ENCODE data around the gene INSYN2A. TPM values are rescaled to one million over a fixed set of nuclear protein-coding genes. Genes with fewer than 3 reads are reported as not detected.

INSYN2A gene
- total and polyA plus RNA-seq, 2 donors (not counting 3 experiments of a cell fraction or from before 2014, with no cell fraction given) = 0.04 to 0.07 TPM

DNA sequence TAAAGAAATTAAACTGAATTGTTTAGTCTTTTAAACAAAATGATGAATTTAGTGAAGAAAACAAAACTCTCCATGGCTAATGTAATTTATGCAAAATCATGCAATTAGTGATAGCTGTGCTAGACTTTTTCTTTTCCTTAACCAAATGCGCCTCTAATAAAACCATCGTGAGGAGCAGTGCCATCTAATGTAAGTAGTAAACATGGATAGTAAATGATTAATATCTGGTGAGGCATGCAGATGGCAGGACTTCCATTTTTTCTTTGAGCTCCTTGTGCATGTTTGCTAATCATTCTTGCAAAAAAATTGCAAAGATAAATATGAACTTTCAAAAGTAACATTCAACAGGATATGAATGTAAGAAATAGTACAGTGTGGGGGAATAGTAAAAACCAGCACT, 2.3 kb downstream of the INSYN2A start:
- POLR2A ChIA-PET = interaction anchor here (0.6 kb wide), 1 partner anchor 11 kb away, joined by 9 read pairs; no protein-coding TSS in a partner anchor
- FAIRE-seq = no peak

More for the DNA sequence above, 2.3 kb downstream of the INSYN2A start:
- dilution Hi-C loops (cut with MboI; ENCODE audit: extremely low pct_ligation_motif_present, low sequenced_read_pairs) (no loop called here), intact Hi-C loops (cut with micrococcal nuclease) (no loop called here)
- Histone ChIP-seq H4K20me1 (replicated peaks; ENCODE audit: control insufficient read depth, extremely low read depth, insufficient read depth, low read length) (peaks cover 4% of the 10 kb centered on the region), H3K4me1 (ENCODE audit: control insufficient read depth, extremely low read depth, insufficient read depth, low read length) (peaks cover 4% of the 10 kb centered on the region), H3K27ac (ENCODE audit: insufficient read depth, low read depth, low read length) (no peak overlapping the region), H3K4me3 (replicated peaks in 1 of 3; ENCODE audit: insufficient read depth in 1 of 3, low read depth in 1 of 3, low read length in 3 of 3) (no peak overlapping the region), H3K9me1 (replicated peaks; ENCODE audit: control insufficient read depth, extremely low read depth, insufficient read depth, low read length) (no peaks in the 10 kb centered on the region), H3K36me3 (ENCODE audit: control insufficient read depth in 2 of 2, extremely low read depth in 1 of 2, insufficient read depth in 2 of 2, low read length in 2 of 2) (no peaks in the 10 kb centered on the region), H3K4me2 (ENCODE audit: insufficient read depth, low read length) (no peak overlapping the region), H3K9ac (replicated peaks; ENCODE audit: extremely low read depth, insufficient read depth, low read length) (no peak overlapping the region), H3K9me3 (replicated peaks; ENCODE audit: control insufficient read depth, insufficient read depth, low read length) (no peaks in the 10 kb centered on the region), H3K27me3 (ENCODE audit: control insufficient read depth in 2 of 2, insufficient read depth in 2 of 2, low read length in 2 of 2) (peaks cover 5 to 19% of the 10 kb centered on the region in 2 experiments), H2AFZ (ENCODE audit: low read depth, low read length) (no peak overlapping the region), H3K79me2 (ENCODE audit: control insufficient read depth, insufficient read depth, low read length) (no peaks in the 10 kb centered on the region)
- no peak for DNase-seq (ENCODE audit: low read depth, low spot score)
- CTCF ChIA-PET = interaction anchor here (1.1 to 1.8 kb wide), 6 partner anchors 11 to 50 kb away, joined by 3 to 5 read pairs (median 4); no protein-coding TSS in a partner anchor
- no TSS peak for BruUV-seq (replicated peaks)
- TF ChIP-seq FOS (IDR thresholded peaks at IDR 0.05; ENCODE audit: borderline replicate concordance, insufficient read depth, low read length) (no peak), JUN (IDR thresholded peaks at IDR 0.05; ENCODE audit: borderline replicate concordance, insufficient read depth, insufficient read length, low read depth) (no peak), POLR2A (IDR thresholded peaks at IDR 0.05; ENCODE audit: low read depth, low read length) (no peak), POLR2AphosphoS5 (IDR thresholded peaks at IDR 0.05; ENCODE audit: insufficient read depth, low read depth, low read length) (no peak), EZH2 (IDR thresholded peaks at IDR 0.05; ENCODE audit: borderline replicate concordance, low read depth, low read length, severe bottlenecking) (no peak), GATA2 (IDR thresholded peaks at IDR 0.05; ENCODE audit: insufficient read depth, insufficient read length, low read depth, low read length) (no peak)
- TF ChIP-seq, protein P1, sequence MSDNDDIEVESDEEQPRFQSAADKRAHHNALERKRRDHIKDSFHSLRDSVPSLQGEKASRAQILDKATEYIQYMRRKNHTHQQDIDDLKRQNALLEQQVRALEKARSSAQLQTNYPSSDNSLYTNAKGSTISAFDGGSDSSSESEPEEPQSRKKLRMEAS (IDR thresholded peaks at IDR 0.05; ENCODE audit: insufficient read depth, insufficient read length) = no peak
- TF ChIP-seq, protein P2, sequence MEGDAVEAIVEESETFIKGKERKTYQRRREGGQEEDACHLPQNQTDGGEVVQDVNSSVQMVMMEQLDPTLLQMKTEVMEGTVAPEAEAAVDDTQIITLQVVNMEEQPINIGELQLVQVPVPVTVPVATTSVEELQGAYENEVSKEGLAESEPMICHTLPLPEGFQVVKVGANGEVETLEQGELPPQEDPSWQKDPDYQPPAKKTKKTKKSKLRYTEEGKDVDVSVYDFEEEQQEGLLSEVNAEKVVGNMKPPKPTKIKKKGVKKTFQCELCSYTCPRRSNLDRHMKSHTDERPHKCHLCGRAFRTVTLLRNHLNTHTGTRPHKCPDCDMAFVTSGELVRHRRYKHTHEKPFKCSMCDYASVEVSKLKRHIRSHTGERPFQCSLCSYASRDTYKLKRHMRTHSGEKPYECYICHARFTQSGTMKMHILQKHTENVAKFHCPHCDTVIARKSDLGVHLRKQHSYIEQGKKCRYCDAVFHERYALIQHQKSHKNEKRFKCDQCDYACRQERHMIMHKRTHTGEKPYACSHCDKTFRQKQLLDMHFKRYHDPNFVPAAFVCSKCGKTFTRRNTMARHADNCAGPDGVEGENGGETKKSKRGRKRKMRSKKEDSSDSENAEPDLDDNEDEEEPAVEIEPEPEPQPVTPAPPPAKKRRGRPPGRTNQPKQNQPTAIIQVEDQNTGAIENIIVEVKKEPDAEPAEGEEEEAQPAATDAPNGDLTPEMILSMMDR (IDR thresholded peaks at IDR 0.05; ENCODE audit: extremely low read depth in 1 of 2, insufficient read depth in 1 of 2, low read depth in 1 of 2, low read length in 2 of 2) = no peak
